RWPE1 (cell line): Measurements from ENCODE around the gene MEIKIN.
A peak's percentile ranks its signal among the peaks of the same experiment; 100 is the strongest.

ENCODE experiments used
- CTCF ChIA-PET: fragments of 350-600 bp; sonication (Branson Sonifier 250); formaldehyde crosslinking; extraction: SDS; loops from one replicate; lab custom pipeline; 2021; lab: Yijun Ruan, JAX
- POLR2A ChIA-PET: fragments of 400-600 bp; formaldehyde crosslinking; extraction: SDS; loops from one replicate; lab custom pipeline; 2020; ENCODE audit warnings: antibody characterized with exemption; ENCODE audit not compliant: low non-redundant PET; lab: Yijun Ruan, JAX
- DNase-seq: peaks from one replicate; pipeline ENCODE4 v3.0.0; 2012; ENCODE audit warnings: low spot score
- H3K27ac ChIP-seq: fragments of 450-650 bp; 2 replicates; pipeline ENCODE4 v1.5.1; 2017
- TF ChIP-seq, protein P1 (sequence below): fragments of 450-650 bp; conservative IDR thresholded peaks from 2 replicates; pipeline ENCODE4 v1.5.1; 2017; ENCODE audit warnings: low read depth, mild to moderate bottlenecking

Gene MEIKIN

DNA sequence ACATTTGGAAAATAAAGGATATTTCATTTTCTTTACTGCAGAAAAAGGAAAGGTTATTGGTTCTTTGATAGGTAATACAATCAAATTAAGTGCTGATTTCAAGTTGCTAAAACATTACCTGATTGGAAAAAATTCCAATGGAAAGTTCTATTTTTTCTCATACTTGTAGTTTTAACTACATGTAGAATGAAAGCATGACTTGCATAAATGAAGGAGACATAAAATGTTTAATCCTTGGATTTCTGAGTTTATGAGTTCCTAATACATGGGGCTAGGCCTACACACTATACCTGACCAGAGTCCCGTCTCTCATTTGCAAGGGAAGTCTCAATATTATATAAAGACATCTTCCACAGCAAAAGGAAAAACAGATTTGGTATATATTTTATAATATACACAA, 5.2 kb upstream of the MEIKIN start:
- TF ChIP-seq, protein P1, sequence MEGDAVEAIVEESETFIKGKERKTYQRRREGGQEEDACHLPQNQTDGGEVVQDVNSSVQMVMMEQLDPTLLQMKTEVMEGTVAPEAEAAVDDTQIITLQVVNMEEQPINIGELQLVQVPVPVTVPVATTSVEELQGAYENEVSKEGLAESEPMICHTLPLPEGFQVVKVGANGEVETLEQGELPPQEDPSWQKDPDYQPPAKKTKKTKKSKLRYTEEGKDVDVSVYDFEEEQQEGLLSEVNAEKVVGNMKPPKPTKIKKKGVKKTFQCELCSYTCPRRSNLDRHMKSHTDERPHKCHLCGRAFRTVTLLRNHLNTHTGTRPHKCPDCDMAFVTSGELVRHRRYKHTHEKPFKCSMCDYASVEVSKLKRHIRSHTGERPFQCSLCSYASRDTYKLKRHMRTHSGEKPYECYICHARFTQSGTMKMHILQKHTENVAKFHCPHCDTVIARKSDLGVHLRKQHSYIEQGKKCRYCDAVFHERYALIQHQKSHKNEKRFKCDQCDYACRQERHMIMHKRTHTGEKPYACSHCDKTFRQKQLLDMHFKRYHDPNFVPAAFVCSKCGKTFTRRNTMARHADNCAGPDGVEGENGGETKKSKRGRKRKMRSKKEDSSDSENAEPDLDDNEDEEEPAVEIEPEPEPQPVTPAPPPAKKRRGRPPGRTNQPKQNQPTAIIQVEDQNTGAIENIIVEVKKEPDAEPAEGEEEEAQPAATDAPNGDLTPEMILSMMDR: no peak
- H3K27ac ChIP-seq: no peak overlapping the region
- CTCF ChIA-PET: no interaction called here
- POLR2A ChIA-PET: no interaction called here
- no peak for DNase-seq

- ChIA-PET POLR2A (no interaction called here), CTCF (no interaction called here)
- TF ChIP-seq, protein P1: no peak
- peak; percentile 9 for DNase-seq
- no peak overlapping the region for H3K27ac ChIP-seq
Measured at GRCh38 chr5:131947445-131947844, 2.0 kb upstream of the MEIKIN start.

- DNase-seq: no peak
- CTCF ChIA-PET: no interaction called here
- TF ChIP-seq, protein P1: no peak
- no peak overlapping the region for H3K27ac ChIP-seq
- POLR2A ChIA-PET: no interaction called here
Measured at GRCh38 chr5:131944702-131945550, 537 bp downstream of the MEIKIN start.

DNA sequence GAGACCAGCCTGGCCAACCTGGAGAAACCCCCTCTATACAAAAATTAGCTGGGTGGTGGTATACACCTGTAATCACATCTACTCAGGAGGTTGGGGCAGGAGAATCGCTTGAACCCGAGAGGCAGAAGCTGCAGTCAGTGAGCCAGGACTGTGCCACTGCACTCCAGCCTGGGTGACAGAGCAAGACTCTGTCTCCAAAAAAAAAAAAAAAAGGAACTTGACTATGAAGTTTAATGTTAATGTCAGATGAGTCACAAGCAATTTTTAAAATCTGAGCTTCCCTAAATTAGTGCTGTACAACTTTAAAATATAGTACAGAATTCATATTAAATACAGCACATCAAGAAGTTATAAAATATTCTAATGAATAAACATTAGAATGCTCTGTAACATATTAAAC, 1.5 kb downstream of the MEIKIN start:
- DNase-seq: no peak
- ChIA-PET CTCF (no interaction called here), POLR2A (no interaction called here)
- TF ChIP-seq, protein P1: no peak
- no peak overlapping the region for H3K27ac ChIP-seq

DNA sequence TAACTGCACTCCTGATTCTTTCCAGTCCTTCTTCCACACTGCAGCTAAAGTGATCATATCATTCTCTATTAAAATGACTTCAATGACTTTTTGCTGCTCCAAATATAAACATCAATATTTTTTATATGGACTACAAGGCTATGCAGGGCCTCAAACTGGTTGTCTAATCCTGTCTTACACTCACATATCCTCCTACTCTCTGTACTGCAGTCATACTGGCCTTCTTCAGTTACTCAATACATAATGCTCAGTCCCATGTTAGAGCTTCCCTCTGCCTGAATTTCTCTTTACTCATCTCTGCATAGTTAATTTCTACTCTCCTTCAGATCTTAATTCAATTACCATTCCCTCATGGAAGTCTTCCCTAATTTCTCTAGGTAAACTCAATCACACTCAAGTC, 3.4 kb downstream of the MEIKIN start:
- no peak for DNase-seq
- TF ChIP-seq, protein P1: no peak
- H3K27ac ChIP-seq: no peak overlapping the region
- ChIA-PET CTCF (no interaction called here), POLR2A (no interaction called here)

DNA sequence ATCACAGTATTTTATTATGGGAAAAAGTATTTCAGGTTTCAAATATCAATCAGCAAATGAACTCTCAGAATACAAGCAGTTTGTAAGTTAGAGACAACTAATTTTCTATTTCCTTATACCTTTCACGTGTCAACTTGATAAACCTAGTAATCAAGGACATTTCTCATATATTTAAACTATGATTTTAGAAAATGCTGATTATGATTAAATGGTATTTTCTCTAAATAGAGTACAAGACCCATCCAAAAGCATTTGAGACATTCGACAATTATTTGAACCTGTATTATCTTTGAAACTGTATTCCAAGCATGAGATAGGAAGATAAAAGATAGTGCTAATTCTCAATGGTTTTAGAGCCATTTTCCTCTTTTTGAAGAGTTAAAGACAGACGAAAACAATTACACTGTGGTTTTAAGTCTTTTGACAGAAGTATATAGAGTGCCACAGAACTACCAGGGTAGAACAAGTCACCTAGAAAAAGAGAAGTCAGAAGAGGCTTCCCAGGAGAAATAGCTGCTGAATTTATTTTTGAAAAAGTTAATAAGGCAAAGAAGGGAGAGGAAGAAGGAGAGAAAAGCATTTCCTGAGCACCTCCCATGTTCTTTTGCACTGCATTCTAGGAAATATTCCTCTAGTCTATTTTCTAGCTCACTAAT, 5.6 kb downstream of the MEIKIN start:
- no peak for DNase-seq
- no peak overlapping the region for H3K27ac ChIP-seq
- CTCF ChIA-PET: interaction anchor here (0.6 kb wide), 1 partner anchor 1898 kb away, joined by 3 read pairs; no protein-coding TSS in a partner anchor
- TF ChIP-seq, protein P1: no peak
- POLR2A ChIA-PET: no interaction called here
